Midbrain (tissue), 1 donor: ENCODE measurements around the gene HLCS.

Experiments used
- DNase-seq: peaks from one replicate; lab custom pipeline; 2025; lab: John Stamatoyannopoulos, UW

HLCS gene

DNA sequence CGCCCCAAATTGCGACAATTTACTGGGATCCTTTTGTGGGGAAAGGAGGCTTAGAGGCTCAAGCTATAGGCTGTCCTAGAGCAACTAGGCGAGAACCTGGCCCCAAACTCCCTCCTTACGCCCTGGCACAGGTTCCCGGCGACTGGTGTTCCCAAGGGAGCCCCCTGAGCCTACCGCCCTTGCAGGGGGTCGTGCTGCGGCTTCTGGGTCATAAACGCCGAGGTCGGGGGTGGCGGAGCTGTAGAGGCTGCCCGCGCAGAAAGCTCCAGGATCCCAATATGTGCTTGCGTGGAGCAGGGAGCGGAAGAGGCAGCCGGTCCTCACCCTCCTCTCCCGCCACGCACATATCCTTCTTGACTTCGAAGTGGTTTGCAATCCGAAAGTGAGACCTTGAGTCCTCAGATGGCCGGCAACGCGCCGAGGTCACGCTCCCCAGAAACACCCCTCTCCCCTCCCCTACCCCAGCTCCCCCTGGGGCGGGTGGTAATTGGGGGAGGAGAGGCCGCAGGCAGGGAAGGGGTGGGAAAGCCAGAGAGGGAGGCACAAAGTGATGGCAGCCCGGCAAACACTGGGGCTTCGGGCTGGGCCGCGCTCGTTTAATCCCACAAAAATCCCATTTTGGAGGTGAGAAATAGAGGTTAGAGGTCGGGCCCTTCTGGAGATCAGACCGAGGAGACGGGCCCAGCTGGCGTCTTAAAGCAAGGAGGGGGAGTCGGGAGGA, 261.4 kb downstream of the HLCS start:
- DNase-seq: no peak

DNA sequence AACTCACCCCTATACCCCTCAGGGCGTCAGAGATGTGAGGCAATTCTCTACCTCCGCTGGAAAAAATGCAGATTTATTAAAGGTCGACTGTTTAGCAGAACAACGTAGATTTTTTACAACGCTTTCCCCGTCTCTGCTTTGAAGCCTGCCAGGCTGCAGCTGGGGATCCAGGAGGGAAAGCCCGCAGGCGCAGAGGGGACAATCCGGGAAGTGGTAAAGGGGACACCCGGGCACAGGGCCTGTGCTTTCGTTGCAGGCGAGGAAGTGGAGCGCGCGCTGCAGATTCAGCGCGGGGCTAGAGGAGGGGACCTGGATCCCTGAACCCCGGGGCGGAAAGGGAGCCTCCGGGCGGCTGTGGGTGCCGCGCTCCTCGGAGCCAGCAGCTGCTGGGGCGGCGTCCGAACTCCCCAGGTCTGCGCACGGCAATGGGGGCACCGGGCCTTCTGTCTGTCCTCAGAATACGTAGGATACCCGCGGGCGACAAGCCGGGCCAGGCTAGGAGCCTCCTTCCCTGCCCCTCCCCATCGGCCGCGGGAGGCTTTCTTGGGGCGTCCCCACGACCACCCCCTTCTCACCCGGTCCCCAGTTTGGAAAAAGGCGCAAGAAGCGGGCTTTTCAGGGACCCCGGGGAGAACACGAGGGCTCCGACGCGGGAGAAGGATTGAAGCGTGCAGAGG, 262.1 kb downstream of the HLCS start:
- no peak for DNase-seq

- DNase-seq: no peak
Measured at GRCh38 chr21:36703626-36704280, 262.7 kb downstream of the HLCS start.

DNA sequence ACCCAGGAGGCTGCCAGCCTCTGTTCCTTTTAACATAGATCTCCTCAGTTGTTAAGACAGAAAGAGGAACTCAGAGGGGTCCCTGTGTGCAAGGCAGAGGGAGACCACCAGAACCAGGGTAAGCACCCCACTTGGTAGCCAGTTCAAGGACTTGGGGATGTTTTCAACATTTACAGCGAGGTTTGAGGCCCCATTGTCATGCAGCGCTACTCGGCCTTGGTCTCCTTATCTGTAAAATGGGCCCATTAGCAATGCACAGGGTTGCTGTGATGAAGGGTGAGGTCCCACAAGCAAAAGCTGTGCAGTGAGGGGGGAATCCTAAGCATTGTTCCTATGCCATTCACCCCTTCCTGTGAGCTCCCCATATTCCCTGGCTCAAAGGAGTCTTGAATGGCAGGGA, 263.3 kb downstream of the HLCS start:
- DNase-seq: no peak

GRCh38 chr21:36702622-36702968, 263.9 kb downstream of the HLCS start:
- no peak for DNase-seq

- no peak for DNase-seq
Measured at GRCh38 chr21:36701756-36702621, 264.5 kb downstream of the HLCS start.

GRCh38 chr21:36700971-36701755, 265.3 kb downstream of the HLCS start:
- DNase-seq: no peak
